ENCODE data around the gene MAGEA8. TPM values are rescaled to one million over a fixed set of nuclear protein-coding genes. Genes with fewer than 3 reads are reported as not detected.
"Not testable (repeated sequence)": the region's sequence is repeated elsewhere in the genome, so short reads cannot be mapped to it uniquely, and the experiment has no call there.

MAGEA8 gene
- total and polyA plus RNA-seq, 9 of the 15 experiments (the other 6 are each of a cell fraction or from before 2014, with no cell fraction given) = 0.49 to 4.6 (median 1.9) TPM

DNA sequence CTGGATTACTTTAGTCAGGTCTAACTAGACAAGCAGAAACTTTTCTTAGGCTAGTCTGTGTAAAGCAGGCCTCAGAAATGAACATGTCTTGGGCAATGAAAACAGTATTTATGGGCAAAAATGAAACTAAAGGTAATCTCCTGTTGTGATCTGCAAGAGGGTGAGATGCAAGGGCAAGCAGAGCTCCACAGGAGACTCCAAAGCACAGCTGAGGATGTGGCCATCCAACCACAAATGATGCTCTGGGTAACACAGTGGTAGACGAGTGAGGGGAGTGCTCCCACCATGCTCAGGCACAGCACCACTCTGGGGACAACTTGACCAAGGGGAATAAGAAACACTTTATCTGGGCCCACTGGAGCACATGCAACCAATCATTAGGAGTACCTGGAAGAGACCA lies 47.7 kb downstream of the MAGEA8 start:
- H3K9me1 ChIP-seq (ENCODE audit: control insufficient read depth, insufficient read depth, low read length); H3K9me3 ChIP-seq (replicated peaks; ENCODE audit: control insufficient read depth, insufficient read depth, low read depth, low read length); H3K27me3 ChIP-seq (ENCODE audit: control insufficient read depth in 2 of 2, insufficient read depth in 2 of 2, low read length in 2 of 2); H4K20me1 ChIP-seq (replicated peaks; ENCODE audit: control insufficient read depth, insufficient read depth, low read length); H3K79me2 ChIP-seq (ENCODE audit: control insufficient read depth, insufficient read depth, low read length); BruUV-seq (replicated peaks); H3K27ac ChIP-seq (ENCODE audit: extremely low read depth, low read depth, low read length); in situ Hi-C loops (cut with MboI); DNase-seq (ENCODE audit: extremely low read depth in 1 of 4, low spot score in 3 of 4); H3K4me3 ChIP-seq; H2AFZ ChIP-seq (ENCODE audit: low read depth, low read length); FAIRE-seq; H3K9ac ChIP-seq (ENCODE audit: insufficient read depth in 1 of 2, low read depth in 2 of 2, low read length in 2 of 2); H3K4me1 ChIP-seq (replicated peaks in 1 of 2; ENCODE audit: control insufficient read depth in 2 of 2, insufficient read depth in 2 of 2, low read length in 2 of 2); H3K36me3 ChIP-seq (ENCODE audit: control insufficient read depth, insufficient read depth, low read length); intact Hi-C loops (cut with micrococcal nuclease); H3K4me2 ChIP-seq (ENCODE audit: insufficient read depth, low read length); CTCF ChIA-PET (ENCODE audit: low intra/inter-chr PET ratio); ATAC-seq; POLR2A ChIA-PET: not testable (repeated sequence)
- WGBS (ENCODE audit: insufficient coverage, low coverage, missing lambda C conversion rate) = no CpG with 5 or more reads among the region's 1 CpG

DNA sequence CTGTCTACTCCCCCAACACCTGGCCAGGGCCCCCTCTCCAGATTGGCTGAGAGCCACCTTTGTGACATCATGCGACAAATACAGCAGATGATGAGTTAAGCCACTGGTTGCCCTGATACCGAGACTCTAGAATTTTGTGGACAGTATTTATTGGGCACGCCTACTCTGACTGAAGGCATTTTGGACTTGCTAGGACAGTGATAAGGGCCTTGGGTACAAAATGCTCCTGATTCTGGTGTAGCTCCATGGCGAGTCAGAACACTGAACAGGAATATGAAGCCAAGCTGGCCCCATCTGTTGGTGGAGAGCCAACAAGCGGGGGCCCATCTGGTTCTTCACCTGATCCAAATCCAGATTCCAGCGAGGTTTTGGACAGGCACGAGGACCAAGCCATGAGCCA lies 48.4 kb downstream of the MAGEA8 start, which contains the start of gene HSFX4:
TSS of gene HSFX4 (plus strand) at position 174 of the 400 bp plus-strand sequence. CDS start at position 246, 72 bp downstream.
- intact Hi-C loops (cut with micrococcal nuclease); POLR2A ChIA-PET; H3K36me3 ChIP-seq (ENCODE audit: control insufficient read depth, insufficient read depth, low read length); H3K4me3 ChIP-seq; H3K9me1 ChIP-seq (ENCODE audit: control insufficient read depth, insufficient read depth, low read length); H3K9ac ChIP-seq (ENCODE audit: insufficient read depth in 1 of 2, low read depth in 2 of 2, low read length in 2 of 2); ATAC-seq; H3K27ac ChIP-seq (ENCODE audit: extremely low read depth, low read depth, low read length); H4K20me1 ChIP-seq (replicated peaks; ENCODE audit: control insufficient read depth, insufficient read depth, low read length); H3K79me2 ChIP-seq (ENCODE audit: control insufficient read depth, insufficient read depth, low read length); H3K9me3 ChIP-seq (replicated peaks; ENCODE audit: control insufficient read depth, insufficient read depth, low read depth, low read length); H2AFZ ChIP-seq (ENCODE audit: low read depth, low read length); FAIRE-seq; H3K4me1 ChIP-seq (replicated peaks in 1 of 2; ENCODE audit: control insufficient read depth in 2 of 2, insufficient read depth in 2 of 2, low read length in 2 of 2); BruUV-seq (replicated peaks); DNase-seq (ENCODE audit: extremely low read depth in 1 of 4, low spot score in 3 of 4); CTCF ChIA-PET (ENCODE audit: low intra/inter-chr PET ratio); H3K4me2 ChIP-seq (ENCODE audit: insufficient read depth, low read length); in situ Hi-C loops (cut with MboI); H3K27me3 ChIP-seq (ENCODE audit: control insufficient read depth in 2 of 2, insufficient read depth in 2 of 2, low read length in 2 of 2): not testable (repeated sequence)
- WGBS (ENCODE audit: insufficient coverage, low coverage, missing lambda C conversion rate) = no CpG with 5 or more reads among the region's 7 CpGs

DNA sequence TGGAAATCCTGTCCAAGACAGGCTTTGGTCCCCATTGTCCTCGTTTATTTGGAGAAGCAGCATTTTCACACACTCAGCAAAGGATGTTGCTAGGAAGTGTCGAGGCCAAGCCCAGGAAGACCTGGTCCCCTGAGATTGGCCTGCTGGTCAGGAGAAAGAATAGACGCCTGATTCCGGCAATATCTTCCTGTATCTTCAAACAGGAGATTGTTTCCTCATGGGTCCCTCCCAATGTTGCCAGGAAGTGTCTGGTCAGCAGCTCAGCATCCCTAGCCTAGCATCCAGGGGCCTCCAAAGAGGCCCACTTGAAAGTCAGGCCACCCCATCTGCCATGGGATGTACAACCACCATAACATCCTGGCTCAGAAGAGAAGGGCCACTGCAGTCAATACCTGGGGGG lies 50.4 kb downstream of the MAGEA8 start:
- 80% methylated on average over 1 of the region's 4 CpGs for WGBS (ENCODE audit: insufficient coverage, low coverage, missing lambda C conversion rate)
- FAIRE-seq = peak; percentile 11
- DNase-seq (ENCODE audit: extremely low read depth in 1 of 4, low spot score in 3 of 4); BruUV-seq (replicated peaks); H3K9me1 ChIP-seq (ENCODE audit: control insufficient read depth, insufficient read depth, low read length); H3K9me3 ChIP-seq (replicated peaks; ENCODE audit: control insufficient read depth, insufficient read depth, low read depth, low read length); H3K4me1 ChIP-seq (replicated peaks in 1 of 2; ENCODE audit: control insufficient read depth in 2 of 2, insufficient read depth in 2 of 2, low read length in 2 of 2); H4K20me1 ChIP-seq (replicated peaks; ENCODE audit: control insufficient read depth, insufficient read depth, low read length); H3K36me3 ChIP-seq (ENCODE audit: control insufficient read depth, insufficient read depth, low read length); H2AFZ ChIP-seq (ENCODE audit: low read depth, low read length); H3K27me3 ChIP-seq (ENCODE audit: control insufficient read depth in 2 of 2, insufficient read depth in 2 of 2, low read length in 2 of 2); intact Hi-C loops (cut with micrococcal nuclease); H3K79me2 ChIP-seq (ENCODE audit: control insufficient read depth, insufficient read depth, low read length); H3K4me2 ChIP-seq (ENCODE audit: insufficient read depth, low read length); H3K9ac ChIP-seq (ENCODE audit: insufficient read depth in 1 of 2, low read depth in 2 of 2, low read length in 2 of 2); POLR2A ChIA-PET; in situ Hi-C loops (cut with MboI); H3K27ac ChIP-seq (ENCODE audit: extremely low read depth, low read depth, low read length); H3K4me3 ChIP-seq; CTCF ChIA-PET (ENCODE audit: low intra/inter-chr PET ratio); ATAC-seq: not testable (repeated sequence)

DNA sequence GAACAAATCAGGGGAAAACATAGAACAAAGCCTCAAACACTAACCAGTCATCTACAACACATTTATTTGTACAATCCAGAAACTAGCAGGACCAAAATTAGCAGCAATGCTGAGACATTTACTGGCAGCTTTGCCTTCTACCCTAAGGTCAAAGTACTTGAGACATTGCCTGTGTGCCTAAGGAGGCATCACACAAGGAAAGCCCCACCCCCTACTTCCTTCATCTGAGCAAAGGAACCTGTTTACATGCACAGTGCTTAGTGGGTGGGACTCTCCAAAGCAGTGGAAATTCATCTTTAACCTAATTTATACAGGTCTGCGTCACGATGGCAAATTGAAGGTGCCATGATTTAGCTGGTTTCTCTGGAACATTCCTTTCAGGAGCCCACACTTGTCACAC lies 51.2 kb downstream of the MAGEA8 start:
- in situ Hi-C loops (cut with MboI); H3K27ac ChIP-seq (ENCODE audit: extremely low read depth, low read depth, low read length); POLR2A ChIA-PET; FAIRE-seq; H3K9me3 ChIP-seq (replicated peaks; ENCODE audit: control insufficient read depth, insufficient read depth, low read depth, low read length); H2AFZ ChIP-seq (ENCODE audit: low read depth, low read length); H3K9ac ChIP-seq (ENCODE audit: insufficient read depth in 1 of 2, low read depth in 2 of 2, low read length in 2 of 2); H3K4me1 ChIP-seq (replicated peaks in 1 of 2; ENCODE audit: control insufficient read depth in 2 of 2, insufficient read depth in 2 of 2, low read length in 2 of 2); ATAC-seq; H4K20me1 ChIP-seq (replicated peaks; ENCODE audit: control insufficient read depth, insufficient read depth, low read length); H3K36me3 ChIP-seq (ENCODE audit: control insufficient read depth, insufficient read depth, low read length); H3K4me2 ChIP-seq (ENCODE audit: insufficient read depth, low read length); DNase-seq (ENCODE audit: extremely low read depth in 1 of 4, low spot score in 3 of 4); CTCF ChIA-PET (ENCODE audit: low intra/inter-chr PET ratio); H3K79me2 ChIP-seq (ENCODE audit: control insufficient read depth, insufficient read depth, low read length); H3K4me3 ChIP-seq; intact Hi-C loops (cut with micrococcal nuclease); H3K27me3 ChIP-seq (ENCODE audit: control insufficient read depth in 2 of 2, insufficient read depth in 2 of 2, low read length in 2 of 2); BruUV-seq (replicated peaks); H3K9me1 ChIP-seq (ENCODE audit: control insufficient read depth, insufficient read depth, low read length): not testable (repeated sequence)
- WGBS (ENCODE audit: insufficient coverage, low coverage, missing lambda C conversion rate) = 100% methylated on average over 2 of the region's 2 CpGs

Measured in K562 (cell line).